HEK293 (cell line): ENCODE measurements around the gene GMDS.

ENCODE experiments used
- CTCF ChIP-seq: fragments of 450-650 bp; formaldehyde crosslinking; IDR thresholded peaks from 2 replicates; pipeline ENCODE4 v1.5.1; 2016; ENCODE audit warnings: missing biosample characterization, missing genetic modification characterization
- SP3 ChIP-seq: fragments of 450-650 bp; formaldehyde crosslinking; IDR thresholded peaks from 2 replicates; pipeline ENCODE4 v1.5.1; 2016; ENCODE audit warnings: missing biosample characterization, missing genetic modification characterization

GRCh38 chr6:2104524-2104880, 140.9 kb downstream of the GMDS start:
- no peak for TF ChIP-seq SP3 (tag by site-specific recombination)
- no peak for TF ChIP-seq CTCF (tag by site-specific recombination)
